AG04450 (cell line): ENCODE measurements around the gene PAK5. TPM values are rescaled to one million over a fixed set of nuclear protein-coding genes. Genes with fewer than 3 reads are reported as not detected.

ENCODE experiments used
- CTCF ChIA-PET: fragments of 300-600, 350-600 bp; formaldehyde crosslinking; extraction: SDS; loops from one replicate; lab custom pipeline; 2022; ENCODE audit warnings: antibody characterized with exemption, inconsistent platforms; lab: Charles Lee
- POLR2A ChIA-PET: fragments of 350-600 bp; formaldehyde crosslinking; extraction: SDS; loops from one replicate; lab custom pipeline; 2021; ENCODE audit warnings: antibody characterized with exemption, inconsistent platforms; lab: Yijun Ruan, JAX
- DNase-seq: peaks from one replicate; pipeline ENCODE4 v3.0.0-alpha.2; 2011; ENCODE audit warnings: low read depth, low spot score
- H3K27ac ChIP-seq: one replicate; pipeline ENCODE4 v1.5.1; 2012; ENCODE audit warnings: low read depth, low read length, control low read depth
- H3K27me3 ChIP-seq: one replicate; pipeline ENCODE4 v1.6.0; 2012; ENCODE audit warnings: low read length; ENCODE audit not compliant: control insufficient read depth, insufficient read depth
- H3K4me3 ChIP-seq: 2 replicates; pipeline ENCODE4 v1.5.1; 2011; ENCODE audit warnings: mild to moderate bottlenecking, low read depth, low read length, control low read depth
- H3K9me3 ChIP-seq: 2 replicates; pipeline ENCODE4 v1.5.1; 2012; ENCODE audit warnings: low read length; ENCODE audit not compliant: control insufficient read depth, insufficient read depth
- polyA plus RNA-seq: library from polyadenylated mRNA; depleted of rRNA; stranded (reverse); fragments of >200 nt; gene quantifications from 2 replicates; pipeline ENCODE4 v1.2.3, GENCODE V29; 2011
- TF ChIP-seq, protein P1 (sequence below): IDR thresholded peaks from 2 replicates; pipeline ENCODE4 v1.5.1; 2011; ENCODE audit warnings: low read depth, low read length, control low read depth, inconsistent platforms

Gene PAK5
- polyA plus RNA-seq, 1 experiment, result not detected

DNA sequence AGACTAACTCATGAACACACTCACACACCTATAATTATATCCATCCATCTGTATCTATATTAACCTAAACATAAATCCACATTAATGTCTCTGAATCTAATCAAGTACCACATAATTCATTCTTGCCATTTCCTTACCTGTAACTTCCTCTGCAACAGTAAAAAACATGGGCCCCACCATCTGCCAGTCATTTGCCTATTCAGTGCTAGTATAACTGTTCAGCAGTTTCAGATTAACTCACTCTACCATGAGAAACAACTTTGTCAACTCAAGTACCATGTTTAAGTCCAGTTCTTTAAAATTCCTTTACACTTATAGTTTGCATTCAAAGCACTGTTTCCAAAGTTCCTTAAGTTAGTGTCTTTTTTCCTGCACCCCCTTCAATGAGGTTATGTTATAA is 255.7 kb downstream of the PAK5 start:
- H3K27me3 ChIP-seq, result peaks cover 4% of the 10 kb centered on the region
- H3K9me3 ChIP-seq, result no peaks in the 10 kb centered on the region
- POLR2A ChIA-PET, result no interaction called here
- CTCF ChIA-PET, result no interaction called here
- TF ChIP-seq, protein P1, sequence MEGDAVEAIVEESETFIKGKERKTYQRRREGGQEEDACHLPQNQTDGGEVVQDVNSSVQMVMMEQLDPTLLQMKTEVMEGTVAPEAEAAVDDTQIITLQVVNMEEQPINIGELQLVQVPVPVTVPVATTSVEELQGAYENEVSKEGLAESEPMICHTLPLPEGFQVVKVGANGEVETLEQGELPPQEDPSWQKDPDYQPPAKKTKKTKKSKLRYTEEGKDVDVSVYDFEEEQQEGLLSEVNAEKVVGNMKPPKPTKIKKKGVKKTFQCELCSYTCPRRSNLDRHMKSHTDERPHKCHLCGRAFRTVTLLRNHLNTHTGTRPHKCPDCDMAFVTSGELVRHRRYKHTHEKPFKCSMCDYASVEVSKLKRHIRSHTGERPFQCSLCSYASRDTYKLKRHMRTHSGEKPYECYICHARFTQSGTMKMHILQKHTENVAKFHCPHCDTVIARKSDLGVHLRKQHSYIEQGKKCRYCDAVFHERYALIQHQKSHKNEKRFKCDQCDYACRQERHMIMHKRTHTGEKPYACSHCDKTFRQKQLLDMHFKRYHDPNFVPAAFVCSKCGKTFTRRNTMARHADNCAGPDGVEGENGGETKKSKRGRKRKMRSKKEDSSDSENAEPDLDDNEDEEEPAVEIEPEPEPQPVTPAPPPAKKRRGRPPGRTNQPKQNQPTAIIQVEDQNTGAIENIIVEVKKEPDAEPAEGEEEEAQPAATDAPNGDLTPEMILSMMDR, result no peak
- DNase-seq, result no peak
- no peak overlapping the region for H3K27ac ChIP-seq
- no peak overlapping the region for H3K4me3 ChIP-seq

- no peak for DNase-seq
- CTCF ChIA-PET, result no interaction called here
Observed at GRCh38 chr20:9582137-9582536, 256.7 kb downstream of the PAK5 start.

DNA sequence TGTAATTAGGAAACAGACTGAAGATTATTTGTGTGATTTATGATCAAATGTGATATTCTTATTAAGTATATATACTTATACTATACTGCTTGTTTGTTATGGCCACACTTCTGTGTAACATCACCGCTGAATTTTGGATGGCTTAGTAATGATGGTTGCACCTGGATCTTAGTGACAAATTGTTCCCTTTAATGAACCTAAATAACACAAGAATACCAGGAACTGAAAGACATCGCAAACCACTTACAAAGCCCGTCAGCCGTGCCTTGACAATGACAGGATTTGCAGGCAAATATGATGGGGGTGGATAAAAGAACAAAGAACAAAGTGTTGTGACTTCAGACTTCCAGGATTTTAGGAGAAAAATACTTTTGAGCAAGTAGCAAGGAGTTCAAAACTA is 257.4 kb downstream of the PAK5 start:
- TF ChIP-seq, protein P1, result no peak
- ChIA-PET POLR2A (no interaction called here), CTCF (no interaction called here)
- H3K4me3 ChIP-seq, result no peak overlapping the region
- DNase-seq, result no peak
- H3K9me3 ChIP-seq, result no peaks in the 10 kb centered on the region
- H3K27ac ChIP-seq, result no peak overlapping the region
- peaks cover 10% of the 10 kb centered on the region for H3K27me3 ChIP-seq

More at GRCh38 chr20:9582137-9582536, 256.7 kb downstream of the PAK5 start:
- POLR2A ChIA-PET, result no interaction called here
- H3K27me3 ChIP-seq, result peaks cover 8% of the 10 kb centered on the region
- TF ChIP-seq, protein P1, result no peak
- no peak overlapping the region for H3K27ac ChIP-seq
- H3K9me3 ChIP-seq, result no peaks in the 10 kb centered on the region
- no peak overlapping the region for H3K4me3 ChIP-seq

DNA sequence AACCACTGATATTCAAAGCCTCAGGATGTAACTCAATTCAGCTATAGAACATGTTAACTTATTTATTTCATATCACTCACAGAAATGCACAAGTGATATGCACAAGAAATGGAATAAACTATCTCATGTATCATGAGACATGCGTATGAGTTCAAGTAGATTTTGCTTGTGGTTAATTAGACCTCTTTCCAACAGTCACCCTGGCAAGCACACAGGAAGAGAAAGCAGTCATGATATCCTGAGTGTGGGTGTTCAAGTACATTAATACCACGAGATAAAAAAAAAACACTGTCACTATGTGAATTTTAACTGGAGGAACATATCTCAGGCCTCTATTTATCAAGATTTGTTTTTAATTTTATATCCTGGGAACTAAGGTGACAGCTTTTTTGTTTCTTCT is 260.3 kb downstream of the PAK5 start:
- TF ChIP-seq, protein P1, result no peak
- DNase-seq, result no peak
- ChIA-PET POLR2A (no interaction called here), CTCF (no interaction called here)
- peaks cover 14% of the 10 kb centered on the region for H3K27me3 ChIP-seq
- no peak overlapping the region for H3K4me3 ChIP-seq
- no peaks in the 10 kb centered on the region for H3K9me3 ChIP-seq
- no peak overlapping the region for H3K27ac ChIP-seq

DNA sequence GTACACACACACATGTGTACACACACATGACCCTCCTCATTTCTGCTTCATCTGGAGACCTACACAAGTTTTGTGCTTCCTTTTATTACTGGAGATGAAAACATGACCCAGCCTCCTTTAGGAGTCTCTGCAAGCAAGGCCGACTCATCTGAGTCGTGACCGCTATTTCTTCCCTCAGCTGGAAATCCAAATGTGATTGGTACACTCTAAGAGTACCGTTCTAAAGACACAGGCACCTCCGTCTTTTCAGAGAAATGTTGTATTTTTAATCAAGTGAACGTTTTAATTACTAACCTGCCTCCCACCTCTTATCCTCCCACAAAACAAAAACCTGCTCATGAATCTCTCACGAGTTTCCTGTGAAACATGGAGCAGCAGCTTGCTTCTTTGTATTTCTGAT is 261.5 kb downstream of the PAK5 start:
- Histone ChIP-seq H3K9me3 (no peaks in the 10 kb centered on the region), H3K4me3 (no peak overlapping the region), H3K27me3 (peaks cover 17% of the 10 kb centered on the region), H3K27ac (no peak overlapping the region)
- DNase-seq, result no peak
- ChIA-PET CTCF (no interaction called here), POLR2A (no interaction called here)
- TF ChIP-seq, protein P1, result no peak
